ENCODE data around the gene FABP3. TPM values are rescaled to one million over a fixed set of nuclear protein-coding genes. Genes with fewer than 3 reads are reported as not detected.

FABP3 gene
- total RNA-seq, 2 experiments from 2014 or later = not detected

GRCh38 chr1:31368611-31369107, 4.2 kb downstream of the FABP3 start:
- H3K4me1 ChIP-seq (ENCODE audit: insufficient read depth, low read length, poor library complexity, severe bottlenecking) = no peaks in the 10 kb centered on the region
- H3K4me3 ChIP-seq (ENCODE audit: low read depth, low read length, poor library complexity, severe bottlenecking) = no peak overlapping the region
- H3K9me3 ChIP-seq (ENCODE audit: low read length) = no peaks in the 10 kb centered on the region
- H3K4me2 ChIP-seq (ENCODE audit: low read length) = no peak overlapping the region
- no TSS peak for BruUV-seq (replicated peaks)
- no peak overlapping the region for H2AFZ ChIP-seq (ENCODE audit: low read length)
- H4K20me1 ChIP-seq (ENCODE audit: insufficient read depth, low read length) = no peaks in the 10 kb centered on the region
- peaks cover 21% of the 10 kb centered on the region; the same call in 1 of the 2 replicates for H3K36me3 ChIP-seq (ENCODE audit: insufficient read depth, low read length)
- TF ChIP-seq CTCF (conservative IDR thresholded peaks at IDR 0.05; ENCODE audit: low read length) (no peak), EZH2phosphoT487 (IDR thresholded peaks at IDR 0.05; ENCODE audit: borderline replicate concordance, low read depth, low read length) (no peak)
- ChIA-PET POLR2A (no interaction called here), CTCF (ENCODE audit: unreplicated experiment) (no interaction called here)
- no peaks in the 10 kb centered on the region for H3K9me2 ChIP-seq (ENCODE audit: insufficient read depth, low read length)
- no peak for DNase-seq (ENCODE audit: low spot score)
- no peaks in the 10 kb centered on the region for H3K79me2 ChIP-seq (ENCODE audit: insufficient read depth, low read depth, low read length)
- no peak overlapping the region for H3K27ac ChIP-seq (ENCODE audit: low read depth, low read length, poor library complexity, severe bottlenecking)
- intact Hi-C loops (cut with micrococcal nuclease; ENCODE audit: unreplicated experiment) = no loop called here

- Histone ChIP-seq H3K9me3 (ENCODE audit: low read length) (no peaks in the 10 kb centered on the region), H2AFZ (ENCODE audit: low read length) (no peak overlapping the region), H3K27ac (ENCODE audit: low read depth, low read length, poor library complexity, severe bottlenecking) (no peak overlapping the region), H3K9me2 (ENCODE audit: insufficient read depth, low read length) (no peaks in the 10 kb centered on the region), H3K4me3 (ENCODE audit: low read depth, low read length, poor library complexity, severe bottlenecking) (no peak overlapping the region), H3K4me2 (ENCODE audit: low read length) (no peak overlapping the region), H4K20me1 (ENCODE audit: insufficient read depth, low read length) (no peaks in the 10 kb centered on the region), H3K36me3 (ENCODE audit: insufficient read depth, low read length) (peaks cover 30% of the 10 kb centered on the region; the same call in 1 of the 2 replicates), H3K79me2 (ENCODE audit: insufficient read depth, low read depth, low read length) (no peaks in the 10 kb centered on the region), H3K4me1 (ENCODE audit: insufficient read depth, low read length, poor library complexity, severe bottlenecking) (no peaks in the 10 kb centered on the region)
- intact Hi-C loops (cut with micrococcal nuclease; ENCODE audit: unreplicated experiment) = no loop called here
- CTCF ChIA-PET (ENCODE audit: unreplicated experiment) = no interaction called here
- TF ChIP-seq CTCF (conservative IDR thresholded peaks at IDR 0.05; ENCODE audit: low read length) (no peak), EZH2phosphoT487 (IDR thresholded peaks at IDR 0.05; ENCODE audit: borderline replicate concordance, low read depth, low read length) (no peak)
- no TSS peak for BruUV-seq (replicated peaks)
- no peak for DNase-seq (ENCODE audit: low spot score)
- POLR2A ChIA-PET = interaction anchor here (1.1 kb wide), 1 partner anchor 52 kb away, joined by 3 read pairs; no protein-coding TSS in a partner anchor
Measured at GRCh38 chr1:31366796-31367195, 6.1 kb downstream of the FABP3 start.

GRCh38 chr1:31364561-31365250, 8.2 kb downstream of the FABP3 start:
- Histone ChIP-seq H3K4me2 (ENCODE audit: low read length) (no peak overlapping the region), H4K20me1 (ENCODE audit: insufficient read depth, low read length) (no peaks in the 10 kb centered on the region), H3K4me3 (ENCODE audit: low read depth, low read length, poor library complexity, severe bottlenecking) (no peak overlapping the region), H3K9me3 (ENCODE audit: low read length) (no peaks in the 10 kb centered on the region), H2AFZ (ENCODE audit: low read length) (no peak overlapping the region), H3K36me3 (ENCODE audit: insufficient read depth, low read length) (peaks cover 33% of the 10 kb centered on the region; the same call in 1 of the 2 replicates), H3K27ac (ENCODE audit: low read depth, low read length, poor library complexity, severe bottlenecking) (no peak overlapping the region), H3K9me2 (ENCODE audit: insufficient read depth, low read length) (no peaks in the 10 kb centered on the region), H3K79me2 (ENCODE audit: insufficient read depth, low read depth, low read length) (no peaks in the 10 kb centered on the region), H3K4me1 (ENCODE audit: insufficient read depth, low read length, poor library complexity, severe bottlenecking) (no peaks in the 10 kb centered on the region)
- ChIA-PET CTCF (ENCODE audit: unreplicated experiment) (no interaction called here), POLR2A (no interaction called here)
- TF ChIP-seq EZH2phosphoT487 (IDR thresholded peaks at IDR 0.05; ENCODE audit: borderline replicate concordance, low read depth, low read length) = no peak
- TF ChIP-seq CTCF (conservative IDR thresholded peaks at IDR 0.05; ENCODE audit: low read length) = no peak
- BruUV-seq (replicated peaks) = TSS peak; percentile 66
- DNase-seq (ENCODE audit: low spot score) = no peak
- intact Hi-C loops (cut with micrococcal nuclease; ENCODE audit: unreplicated experiment) = no loop called here
